ENCODE measurements around the gene FYB1.

Gene FYB1

DNA sequence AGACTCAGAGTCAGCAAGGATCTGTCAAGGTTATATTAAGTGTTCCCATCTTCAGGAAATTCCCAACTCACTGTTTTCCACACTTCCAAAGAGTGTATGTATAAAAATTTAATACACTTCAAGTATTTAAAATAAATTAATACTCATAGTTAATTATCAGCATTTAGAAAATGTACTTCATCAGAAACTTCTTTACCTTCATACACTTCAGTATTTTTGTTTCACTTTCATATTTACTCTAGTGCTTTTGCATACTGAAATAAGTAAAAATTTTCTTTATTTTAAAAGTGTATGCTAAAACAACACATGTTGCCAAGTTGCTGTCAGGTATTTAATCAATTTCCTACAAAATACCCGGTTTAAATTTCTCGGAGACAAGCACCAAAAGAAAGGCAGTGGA lies 161.6 kb downstream of the FYB1 start:
- TF ChIP-seq, protein P1, sequence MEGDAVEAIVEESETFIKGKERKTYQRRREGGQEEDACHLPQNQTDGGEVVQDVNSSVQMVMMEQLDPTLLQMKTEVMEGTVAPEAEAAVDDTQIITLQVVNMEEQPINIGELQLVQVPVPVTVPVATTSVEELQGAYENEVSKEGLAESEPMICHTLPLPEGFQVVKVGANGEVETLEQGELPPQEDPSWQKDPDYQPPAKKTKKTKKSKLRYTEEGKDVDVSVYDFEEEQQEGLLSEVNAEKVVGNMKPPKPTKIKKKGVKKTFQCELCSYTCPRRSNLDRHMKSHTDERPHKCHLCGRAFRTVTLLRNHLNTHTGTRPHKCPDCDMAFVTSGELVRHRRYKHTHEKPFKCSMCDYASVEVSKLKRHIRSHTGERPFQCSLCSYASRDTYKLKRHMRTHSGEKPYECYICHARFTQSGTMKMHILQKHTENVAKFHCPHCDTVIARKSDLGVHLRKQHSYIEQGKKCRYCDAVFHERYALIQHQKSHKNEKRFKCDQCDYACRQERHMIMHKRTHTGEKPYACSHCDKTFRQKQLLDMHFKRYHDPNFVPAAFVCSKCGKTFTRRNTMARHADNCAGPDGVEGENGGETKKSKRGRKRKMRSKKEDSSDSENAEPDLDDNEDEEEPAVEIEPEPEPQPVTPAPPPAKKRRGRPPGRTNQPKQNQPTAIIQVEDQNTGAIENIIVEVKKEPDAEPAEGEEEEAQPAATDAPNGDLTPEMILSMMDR (conservative IDR thresholded peaks at IDR 0.05; ENCODE audit: control insufficient read depth, insufficient read depth, low read depth, low read length) = no peak
- no peak for DNase-seq (ENCODE audit: low read depth)
- peak overlapping the region; percentile 20 for H3K4me3 ChIP-seq (ENCODE audit: control insufficient read depth, low read depth, low read length)

DNA sequence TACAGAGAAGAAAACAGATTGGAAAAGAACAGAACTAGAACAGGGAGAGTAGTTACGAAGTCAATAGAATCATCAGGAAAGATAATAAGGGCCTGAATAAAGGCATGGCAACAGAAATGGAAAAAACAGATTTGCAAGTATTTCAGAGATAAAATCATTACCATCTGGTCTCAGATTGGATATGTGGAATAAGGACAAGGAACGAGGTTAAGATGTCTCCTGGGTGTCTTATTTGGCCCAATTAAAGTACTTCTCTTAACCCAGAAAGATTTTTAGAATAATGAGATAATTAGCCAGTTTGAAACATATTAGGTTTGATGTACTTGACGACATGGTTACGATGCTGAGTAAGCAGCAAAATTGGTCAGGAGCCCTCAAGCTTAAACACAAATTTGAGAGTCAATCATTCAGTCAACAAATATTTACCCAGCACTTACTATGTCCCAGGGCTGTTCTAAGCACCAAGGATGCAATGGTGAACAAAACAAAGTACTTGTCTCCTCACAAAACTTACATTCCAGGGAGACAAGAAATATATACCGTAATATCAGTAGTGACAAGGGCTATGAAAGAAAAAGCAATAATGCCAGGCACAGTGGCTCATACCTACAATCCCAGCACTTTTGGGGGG lies 163.5 kb downstream of the FYB1 start:
- H3K4me3 ChIP-seq (ENCODE audit: control insufficient read depth, low read depth, low read length) = no peak overlapping the region
- TF ChIP-seq, protein P1 (conservative IDR thresholded peaks at IDR 0.05; ENCODE audit: control insufficient read depth, insufficient read depth, low read depth, low read length) = no peak
- no peak for DNase-seq (ENCODE audit: low read depth)
